GM18498 (cell line): ENCODE results near the gene RAB39A.

ENCODE experiments used
- ATAC-seq: cut with Tn5 transposase; IDR thresholded peaks from one replicate; pipeline ENCODE4 v1.9.1; 2021; ENCODE audit warnings: mild to moderate bottlenecking, moderate library complexity; ENCODE audit not compliant: unreplicated experiment

Gene RAB39A

GRCh38 chr11:107961480-107961879 is 33.2 kb downstream of the RAB39A start:
- ATAC-seq = no peak

GRCh38 chr11:107962181-107962580 is 33.9 kb downstream of the RAB39A start:
- no peak for ATAC-seq

GRCh38 chr11:107963091-107963490 is 34.8 kb downstream of the RAB39A start:
- no peak for ATAC-seq

- ATAC-seq = no peak
Measured at GRCh38 chr11:107969219-107969618, 41.0 kb downstream of the RAB39A start.

- no peak for ATAC-seq
Measured at GRCh38 chr11:107970049-107970448, 41.8 kb downstream of the RAB39A start.

GRCh38 chr11:107973641-107974040 is 45.4 kb downstream of the RAB39A start:
- no peak for ATAC-seq

GRCh38 chr11:107988397-107989158 is 60.3 kb downstream of the RAB39A start:
- ATAC-seq = no peak

GRCh38 chr11:107991868-107992414 is 63.7 kb downstream of the RAB39A start:
- no peak for ATAC-seq

GRCh38 chr11:107996006-107996776 is 67.9 kb downstream of the RAB39A start:
- no peak for ATAC-seq

- no peak for ATAC-seq
Measured at GRCh38 chr11:107998761-107999160, 70.5 kb downstream of the RAB39A start.

- peak; percentile 92 for ATAC-seq
Measured at GRCh38 chr11:107999759-108000455, 71.7 kb downstream of the RAB39A start.

GRCh38 chr11:108002476-108002875 is 74.2 kb downstream of the RAB39A start:
- no peak for ATAC-seq

- no peak for ATAC-seq
Measured at GRCh38 chr11:108003623-108004022, 75.4 kb downstream of the RAB39A start.

- ATAC-seq = no peak
Measured at GRCh38 chr11:108007819-108008218, 79.6 kb downstream of the RAB39A start.

- peak; percentile 90 for ATAC-seq
Measured at GRCh38 chr11:108008656-108009496, 80.6 kb downstream of the RAB39A start, which contains the start of gene CUL5. CUL5 (plus strand) TSS chr11:108008898; CDS start chr11:108009349, 451 bp downstream.

GRCh38 chr11:108009497-108010370 is 81.5 kb downstream of the RAB39A start:
- ATAC-seq = no peak

- ATAC-seq = no peak
Measured at GRCh38 chr11:108012139-108012725, 84.0 kb downstream of the RAB39A start.
